Left kidney (tissue), 8 donors: Measurements from ENCODE around the gene SNRNP48. TPM values are rescaled to one million over a fixed set of nuclear protein-coding genes. Genes with fewer than 3 reads are reported as not detected.

Source experiments
- DNase-seq: peaks from one replicate; pipeline ENCODE4 v3.0.0-alpha.2; 2013
- long read RNA-seq, 8 donors: transcript quantifications; one replicate each; lab custom pipeline, GENCODE V29; 2026
- polyA plus RNA-seq: library from polyadenylated mRNA; unstranded; fragments of 120-200 nt; gene quantifications from one replicate; pipeline ENCODE4 v1.2.1, GENCODE V29; 2013; ENCODE audit not compliant: insufficient read length

The SNRNP48 gene
- polyA plus RNA-seq = 28.3 TPM
- long read RNA-seq, donor 1, full-length matches to known transcripts = 4 of 4 reads
- long read RNA-seq, donor 1, partial matches to known transcripts = 0 of 4 reads
- long read RNA-seq, donor 1, other reads (novel, unspliced or antisense) = 0 of 4 reads
- long read RNA-seq, donor 2, full-length matches to known transcripts = 7 of 7 reads
- long read RNA-seq, donor 2, partial matches to known transcripts = 0 of 7 reads
- long read RNA-seq, donor 2, other reads (novel, unspliced or antisense) = 0 of 7 reads
- long read RNA-seq, donor 3, full-length matches to known transcripts = 5 of 5 reads
- long read RNA-seq, donor 3, partial matches to known transcripts = 0 of 5 reads
- long read RNA-seq, donor 3, other reads (novel, unspliced or antisense) = 0 of 5 reads
- long read RNA-seq, donor 4 = 0 reads
- long read RNA-seq, donor 5, full-length matches to known transcripts = 4 of 4 reads
- long read RNA-seq, donor 5, partial matches to known transcripts = 0 of 4 reads
- long read RNA-seq, donor 5, other reads (novel, unspliced or antisense) = 0 of 4 reads
- long read RNA-seq, donor 6, full-length matches to known transcripts = 3 of 3 reads
- long read RNA-seq, donor 6, partial matches to known transcripts = 0 of 3 reads
- long read RNA-seq, donor 6, other reads (novel, unspliced or antisense) = 0 of 3 reads
- long read RNA-seq, donor 7, full-length matches to known transcripts = 9 of 9 reads
- long read RNA-seq, donor 7, partial matches to known transcripts = 0 of 9 reads
- long read RNA-seq, donor 7, other reads (novel, unspliced or antisense) = 0 of 9 reads
- long read RNA-seq, donor 8, full-length matches to known transcripts = 3 of 8 reads
- long read RNA-seq, donor 8, partial matches to known transcripts = 5 of 8 reads
- long read RNA-seq, donor 8, other reads (novel, unspliced or antisense) = 0 of 8 reads

GRCh38 chr6:7589949-7590917, at the start of gene SNRNP48:
Gene SNRNP48 (plus strand): TSS chr6:7590198. CDS start chr6:7590258, 60 bp downstream.
- peak; percentile 96 for DNase-seq

DNA sequence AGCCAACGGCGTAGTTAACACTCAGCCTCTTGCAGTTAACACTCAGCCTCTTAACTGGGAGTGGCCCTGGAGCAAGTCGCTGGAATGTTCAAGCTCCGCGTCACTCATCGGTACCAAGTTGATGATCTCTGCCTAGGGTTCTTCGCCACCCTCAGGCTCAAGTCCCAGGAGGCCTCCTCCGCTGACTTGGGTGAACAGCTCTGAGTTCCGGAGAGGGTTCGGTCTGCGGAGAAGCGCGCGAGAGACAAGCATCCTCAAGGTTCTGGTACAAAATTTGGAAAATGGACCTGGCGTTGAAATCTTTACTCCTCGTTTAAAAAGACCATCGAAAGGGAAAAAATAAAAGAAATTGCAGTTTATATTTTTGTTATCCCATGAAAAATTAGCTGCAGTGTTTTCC, 49.4 kb upstream of the SNRNP48 start:
- no peak for DNase-seq

DNA sequence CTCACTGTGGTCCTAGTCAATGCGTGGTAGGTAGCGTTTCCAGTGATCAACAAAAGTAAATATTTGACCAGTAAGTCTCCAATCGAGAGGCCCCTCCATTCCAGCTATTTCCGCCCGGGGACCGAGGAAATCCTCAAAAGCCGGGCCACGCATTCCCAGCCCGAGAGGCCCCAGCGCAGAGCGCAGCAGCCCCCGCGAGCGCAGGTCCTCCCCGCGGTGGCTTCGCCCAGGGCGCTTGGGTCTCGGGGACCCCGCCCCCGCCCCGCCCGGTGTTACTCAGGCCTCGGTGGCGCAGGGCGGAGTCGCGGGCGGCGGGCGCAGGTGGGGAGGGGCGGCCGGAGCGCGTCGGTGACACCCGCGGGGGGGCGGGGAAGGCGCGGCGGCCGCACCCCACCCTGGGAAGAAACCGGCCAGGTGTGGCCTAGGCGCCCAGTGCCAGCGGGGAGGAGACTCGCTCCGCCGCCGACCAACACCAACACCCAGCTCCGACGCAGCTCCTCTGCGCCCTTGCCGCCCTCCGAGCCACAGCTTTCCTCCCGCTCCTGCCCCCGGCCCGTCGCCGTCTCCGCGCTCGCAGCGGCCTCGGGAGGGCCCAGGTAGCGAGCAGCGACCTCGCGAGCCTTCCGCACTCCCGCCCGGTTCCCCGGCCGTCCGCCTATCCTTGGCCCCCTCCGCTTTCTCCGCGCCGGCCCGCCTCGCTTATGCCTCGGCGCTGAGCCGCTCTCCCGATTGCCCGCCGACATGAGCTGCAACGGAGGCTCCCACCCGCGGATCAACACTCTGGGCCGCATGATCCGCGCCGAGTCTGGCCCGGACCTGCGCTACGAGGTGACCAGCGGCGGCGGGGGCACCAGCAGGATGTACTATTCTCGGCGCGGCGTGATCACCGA, 48.6 kb upstream of the SNRNP48 start, which contains the start of gene DSP:
TSS of gene DSP (plus strand) at position 497 of the 890 bp plus-strand sequence. CDS start at position 742, 245 bp downstream.
- DNase-seq = no peak

- no peak for DNase-seq
Measured at GRCh38 chr6:7542065-7542873, 47.7 kb upstream of the SNRNP48 start.

DNA sequence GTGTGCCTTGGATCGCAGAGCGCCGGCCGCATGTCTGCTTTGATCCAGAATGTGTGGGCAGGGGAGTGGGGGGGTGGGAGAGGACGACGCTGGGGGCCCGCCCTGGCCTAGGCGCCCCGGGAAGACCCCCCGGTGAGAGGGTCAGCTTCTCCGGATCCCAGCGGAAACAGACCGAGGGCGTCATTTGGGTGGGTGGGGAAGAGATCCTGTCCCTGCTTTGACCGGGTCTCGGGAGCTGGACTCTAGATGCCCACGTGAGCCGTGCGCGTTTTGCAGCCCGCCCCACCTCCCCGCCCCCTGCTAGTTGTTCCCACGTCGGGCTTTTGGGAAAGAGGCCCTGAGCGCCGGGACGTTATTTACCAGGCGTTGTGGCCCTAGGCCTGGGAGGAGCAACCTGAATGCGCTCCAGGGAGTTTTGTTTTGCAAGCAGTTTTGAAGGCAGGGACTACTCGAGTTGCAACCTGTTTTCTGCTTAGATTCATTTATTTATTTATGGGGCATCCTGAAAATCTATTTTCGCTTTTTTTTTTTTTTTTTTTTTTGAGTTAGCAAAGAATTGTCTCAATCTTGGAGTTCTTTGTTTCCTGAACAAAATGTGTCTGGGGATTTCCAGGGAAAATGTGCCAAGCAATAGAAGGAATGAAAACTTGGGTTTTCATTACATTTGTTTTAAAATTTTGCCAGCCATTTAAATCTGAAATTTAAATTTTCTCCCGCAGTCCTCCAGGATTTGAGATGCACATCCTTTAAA, 46.9 kb upstream of the SNRNP48 start:
- no peak for DNase-seq

GRCh38 chr6:7543789-7544424, 46.1 kb upstream of the SNRNP48 start:
- DNase-seq = no peak

DNA sequence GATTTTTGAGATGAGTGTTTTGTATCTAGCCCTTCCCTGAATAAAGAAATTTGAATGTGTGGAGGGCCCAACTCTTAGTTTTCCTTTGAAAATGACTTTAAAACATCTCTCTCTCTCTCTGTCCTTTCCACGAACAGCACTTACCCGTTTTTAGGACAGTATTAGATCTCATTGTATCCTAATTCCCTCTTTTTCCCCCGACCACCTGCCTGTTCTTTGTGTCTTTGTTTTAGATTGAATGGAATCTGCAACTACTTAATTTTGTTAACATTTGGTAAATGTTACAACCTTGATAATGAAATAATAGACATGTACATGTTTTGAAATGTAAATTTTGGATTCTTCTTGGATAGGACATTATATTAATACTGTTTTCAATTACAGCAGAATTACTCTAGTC, 45.4 kb upstream of the SNRNP48 start:
- DNase-seq = no peak

GRCh38 chr6:7545316-7546019, 44.5 kb upstream of the SNRNP48 start:
- no peak for DNase-seq

GRCh38 chr6:7546020-7546369, 44.0 kb upstream of the SNRNP48 start:
- no peak for DNase-seq

DNA sequence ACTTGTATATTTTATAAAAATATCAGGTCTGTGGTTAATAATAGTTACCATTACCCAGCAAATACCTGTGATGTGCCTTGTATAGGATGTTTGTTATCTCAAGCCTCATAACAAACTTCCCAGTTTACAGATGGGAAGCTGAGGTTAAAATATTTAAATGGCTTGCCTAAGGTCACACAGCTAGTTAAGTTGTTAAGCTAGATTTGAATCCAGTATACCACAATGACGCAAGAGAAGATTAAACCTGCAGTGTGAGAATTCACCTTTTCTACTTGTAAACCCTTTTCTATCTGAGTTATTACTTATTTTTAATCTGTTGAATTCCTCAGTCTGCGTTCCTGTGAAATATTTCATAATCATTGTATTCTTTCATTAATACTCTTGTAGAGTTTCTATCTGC, 43.6 kb upstream of the SNRNP48 start:
- DNase-seq = no peak

DNA sequence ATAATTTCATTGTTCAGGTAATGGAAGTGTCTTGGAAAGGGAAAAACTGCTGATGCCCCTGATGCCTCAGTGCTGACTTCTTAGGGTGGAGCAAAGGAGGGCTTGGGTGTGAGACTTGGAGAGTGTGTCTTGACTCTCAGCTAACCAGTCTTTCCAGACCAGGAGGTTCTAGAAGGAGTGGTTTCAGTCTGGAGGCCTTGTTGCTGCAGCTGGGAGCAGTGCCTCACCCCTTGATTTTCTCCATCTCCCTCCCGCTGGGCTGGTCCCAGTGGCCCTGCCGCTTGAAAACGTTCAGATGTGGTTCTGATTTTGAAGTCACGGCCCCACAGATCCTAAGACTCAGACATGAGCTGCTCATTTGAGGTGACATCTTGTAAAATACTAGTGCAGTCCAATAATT, 43.1 kb upstream of the SNRNP48 start:
- no peak for DNase-seq

- DNase-seq = no peak
Measured at GRCh38 chr6:7547315-7547714, 42.7 kb upstream of the SNRNP48 start.

DNA sequence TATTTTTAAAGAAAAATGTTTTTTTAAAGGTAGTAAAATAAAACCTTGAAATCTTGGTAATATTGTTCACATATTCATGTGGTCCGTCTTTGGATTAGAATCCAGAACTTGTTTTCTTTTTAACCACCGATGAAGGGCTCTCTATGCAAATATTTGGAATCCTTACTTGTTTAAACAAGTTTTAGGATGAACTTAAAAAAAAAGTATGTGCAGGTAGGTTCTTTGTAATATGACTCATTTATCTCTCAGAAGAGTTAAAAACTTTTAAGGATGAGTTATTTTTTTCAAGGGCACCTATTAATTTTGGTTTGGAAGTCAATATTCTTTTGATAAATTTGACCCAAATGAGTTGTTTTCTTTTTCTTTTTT, 39.6 kb upstream of the SNRNP48 start:
- no peak for DNase-seq

DNA sequence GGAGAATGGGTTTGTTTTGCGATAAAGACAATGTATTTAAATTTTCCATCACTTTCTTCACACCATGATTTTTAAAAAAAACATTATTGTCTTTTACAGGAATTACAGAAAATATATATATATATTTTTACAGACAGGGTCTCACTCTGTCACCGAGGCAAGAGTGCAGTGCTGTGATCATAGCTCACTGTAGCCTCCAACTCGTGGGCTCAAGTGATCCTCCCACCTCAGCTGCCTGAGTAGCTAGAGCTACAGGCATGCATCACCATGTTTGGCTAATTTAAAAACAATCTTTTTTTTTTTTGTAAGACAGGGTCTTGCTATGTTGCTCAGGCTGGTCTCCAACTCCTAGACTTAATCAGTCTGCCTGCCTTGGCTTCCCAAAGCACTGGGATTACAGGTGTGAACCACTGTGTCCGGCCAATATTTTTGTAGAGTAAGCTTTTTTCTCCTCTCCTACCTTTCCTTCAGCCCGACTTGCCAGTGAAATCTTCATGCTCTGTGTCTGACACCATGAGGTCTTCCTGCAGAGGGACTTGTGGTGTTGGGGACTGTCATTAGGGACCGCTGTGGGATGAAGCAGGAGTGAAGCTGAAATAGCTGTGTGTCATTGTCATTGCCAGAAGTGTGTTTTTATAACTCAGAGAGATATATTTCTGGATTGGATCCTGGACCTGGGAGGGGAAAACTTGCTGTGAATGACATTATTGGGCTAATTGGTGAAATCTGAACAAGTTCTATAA, 35.3 kb upstream of the SNRNP48 start:
- no peak for DNase-seq

DNA sequence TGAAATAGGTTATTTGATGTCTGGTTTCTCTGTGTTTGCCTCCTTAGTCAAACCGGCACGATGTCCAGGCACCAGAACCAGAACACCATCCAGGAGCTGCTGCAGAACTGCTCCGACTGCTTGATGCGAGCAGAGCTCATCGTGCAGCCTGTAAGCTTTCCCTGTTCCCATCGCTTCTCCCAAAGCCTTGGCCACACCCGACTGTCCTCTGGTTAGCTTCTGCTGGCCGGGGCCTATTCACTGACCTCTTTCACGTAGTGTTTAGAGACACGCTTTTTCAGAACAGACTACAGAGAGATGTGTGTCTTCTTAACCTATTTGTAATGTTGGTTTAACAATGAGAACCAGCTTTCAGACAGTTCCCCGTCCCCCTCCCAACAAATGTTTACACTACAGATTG, 34.3 kb upstream of the SNRNP48 start:
- no peak for DNase-seq

- DNase-seq = no peak
Measured at GRCh38 chr6:7556394-7557106, 33.4 kb upstream of the SNRNP48 start.

DNA sequence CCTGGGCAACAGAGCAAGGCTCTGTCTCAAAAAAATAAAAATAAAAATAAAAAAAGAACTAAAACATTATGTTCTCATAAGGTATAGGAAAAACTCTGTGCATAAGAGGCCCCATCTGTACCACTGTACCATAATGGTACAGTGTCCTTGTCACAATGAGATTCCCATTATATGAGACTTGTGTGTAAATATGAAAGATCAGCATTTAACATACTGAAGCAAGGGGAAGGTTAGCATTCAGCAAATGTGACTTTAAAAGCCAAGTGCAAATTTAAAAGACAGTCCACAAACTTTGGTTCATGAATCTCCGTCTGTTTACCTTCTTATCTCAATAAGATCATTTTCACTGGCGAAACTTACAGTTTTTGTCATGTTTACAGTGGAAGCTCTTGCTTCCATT, 32.3 kb upstream of the SNRNP48 start:
- no peak for DNase-seq
